Effector CD4-positive, alpha-beta T cell (primary cell): ENCODE measurements around the gene ATOX1.
A peak's percentile ranks its signal among the peaks of the same experiment; 100 is the strongest.
"Not testable (repeated sequence)": the region's sequence is repeated elsewhere in the genome, so short reads cannot be mapped to it uniquely, and the experiment has no call there.

Source experiments
- DNase-seq: peaks from one replicate; pipeline ENCODE4 v3.0.0-alpha.2; 2020
- total RNA-seq: gene quantifications from one replicate; lab custom pipeline; 2026; lab: John Stamatoyannopoulos, UW

Gene ATOX1, protein sequence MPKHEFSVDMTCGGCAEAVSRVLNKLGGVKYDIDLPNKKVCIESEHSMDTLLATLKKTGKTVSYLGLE
- total RNA-seq: 5.1 reads per million, percentile 20 among the genes with 10 or more reads in this experiment

DNA sequence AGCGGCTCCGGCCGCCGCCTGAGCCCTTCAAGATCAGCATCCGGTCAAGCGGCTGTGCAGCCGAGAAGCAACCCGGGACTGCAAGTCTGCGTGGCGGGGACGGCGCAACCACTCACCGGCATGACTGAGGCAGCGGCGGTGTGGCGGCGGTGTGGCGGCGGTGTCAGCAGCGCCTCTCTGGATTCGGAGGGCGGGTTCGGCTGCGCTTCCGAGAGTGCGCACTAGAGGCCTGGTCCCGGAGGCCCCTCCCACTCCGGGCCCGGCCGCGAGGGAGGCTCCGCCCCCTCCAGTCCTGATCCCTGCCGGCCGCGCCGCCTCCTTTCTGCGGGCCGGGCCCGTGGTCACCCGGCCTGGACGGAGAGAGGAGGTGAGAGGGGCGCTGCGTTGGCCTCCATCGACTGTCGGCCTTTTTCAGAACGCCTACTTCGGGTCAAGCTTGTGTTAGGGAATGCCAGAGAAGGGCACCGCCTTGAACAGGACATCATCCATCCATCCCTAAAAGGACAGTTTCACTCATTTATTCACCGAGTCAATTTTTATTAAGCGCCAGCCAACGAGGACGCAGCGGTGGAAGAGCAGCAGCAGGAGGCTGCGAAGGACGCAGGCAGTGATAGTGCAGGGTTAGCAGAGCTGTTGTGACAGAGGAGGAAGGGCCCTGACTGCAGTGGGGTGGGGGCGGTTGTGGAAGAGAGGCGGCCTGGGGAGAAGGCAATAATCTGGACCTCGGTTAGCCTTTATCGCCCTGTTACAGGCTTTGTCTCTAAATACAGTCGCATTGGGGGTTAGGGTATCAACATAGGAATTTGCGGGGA, at the start of gene ATOX1:
TSS of gene ATOX1 (minus strand) at position 202 of the 812 bp plus-strand sequence. CDS start at position 122, 80 bp downstream.
- DNase-seq: peak; percentile 89

DNA sequence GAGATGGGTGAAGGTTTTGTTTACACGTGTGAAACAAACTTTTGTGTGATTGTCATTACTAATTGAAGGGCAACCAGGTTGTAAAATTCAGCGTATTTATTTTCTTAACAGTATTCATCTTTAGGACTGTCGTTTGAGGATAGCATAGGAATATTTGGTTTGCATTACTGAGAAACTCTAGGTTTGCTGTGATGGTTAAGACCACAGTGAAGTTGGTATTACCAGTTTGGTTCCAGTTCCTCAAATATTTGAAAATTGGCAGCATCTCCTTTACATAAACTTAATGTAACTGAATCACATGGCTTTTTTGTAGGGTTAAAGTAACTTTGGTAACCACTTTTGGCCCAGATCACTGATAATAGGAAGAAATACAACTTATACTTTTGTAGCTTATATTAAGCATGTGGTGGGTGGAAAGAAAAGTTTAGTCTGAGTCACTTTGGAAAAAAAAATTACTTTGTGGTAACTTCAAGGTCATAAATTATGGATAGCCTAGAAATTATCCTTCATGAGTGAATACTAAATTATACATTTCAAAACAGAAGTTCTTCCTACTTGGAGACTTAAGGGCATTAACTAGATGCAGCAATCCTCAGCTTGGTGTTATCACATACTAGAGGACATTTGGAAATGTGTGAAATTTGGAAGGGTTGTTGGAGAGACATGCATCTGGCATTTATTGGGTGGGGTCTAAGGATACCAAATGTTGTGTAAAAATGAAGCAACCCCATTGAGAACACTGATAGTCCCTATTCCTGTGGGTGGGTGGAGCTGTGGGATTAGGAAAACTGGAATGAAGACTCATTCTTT, 47.2 kb upstream of the ATOX1 start:
- DNase-seq: no peak

DNA sequence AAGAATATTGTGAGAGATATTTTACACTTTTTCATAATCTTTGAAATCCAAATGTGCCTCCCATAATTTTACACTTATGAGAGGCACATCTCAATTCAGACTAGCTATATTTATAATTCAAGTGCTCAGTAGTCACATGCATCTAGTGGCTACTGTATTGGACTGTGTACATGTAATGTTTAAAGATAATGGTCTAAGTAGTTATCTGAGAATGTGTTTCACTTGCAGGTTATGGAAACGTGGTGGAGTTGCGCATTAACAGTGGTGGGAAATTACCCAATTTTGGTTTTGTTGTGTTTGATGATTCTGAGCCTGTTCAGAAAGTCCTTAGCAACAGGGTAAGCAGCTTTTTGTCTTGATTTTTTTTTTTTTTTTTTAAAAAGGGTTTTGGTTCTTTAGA, 42.1 kb upstream of the ATOX1 start:
- DNase-seq: no peak

DNA sequence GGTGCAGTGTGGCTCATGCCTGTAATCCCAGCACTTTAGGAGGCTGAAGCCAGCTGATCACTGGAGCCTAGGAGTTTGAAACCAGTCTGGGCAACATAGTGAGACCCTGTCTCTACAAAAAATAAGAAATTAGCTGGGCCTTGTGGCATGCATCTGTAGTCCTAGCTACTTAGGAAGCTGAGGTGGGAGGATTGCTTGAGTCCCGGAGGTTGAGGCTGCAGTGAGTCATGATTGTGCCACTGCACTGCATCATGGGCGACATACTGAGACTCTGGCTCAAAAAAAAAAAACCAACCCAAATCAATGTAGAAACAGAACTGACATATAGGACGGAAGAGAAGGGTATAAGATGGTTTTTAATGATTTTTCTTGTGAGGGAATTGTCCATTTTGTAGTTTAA, 41.0 kb upstream of the ATOX1 start:
- DNase-seq: no peak

DNA sequence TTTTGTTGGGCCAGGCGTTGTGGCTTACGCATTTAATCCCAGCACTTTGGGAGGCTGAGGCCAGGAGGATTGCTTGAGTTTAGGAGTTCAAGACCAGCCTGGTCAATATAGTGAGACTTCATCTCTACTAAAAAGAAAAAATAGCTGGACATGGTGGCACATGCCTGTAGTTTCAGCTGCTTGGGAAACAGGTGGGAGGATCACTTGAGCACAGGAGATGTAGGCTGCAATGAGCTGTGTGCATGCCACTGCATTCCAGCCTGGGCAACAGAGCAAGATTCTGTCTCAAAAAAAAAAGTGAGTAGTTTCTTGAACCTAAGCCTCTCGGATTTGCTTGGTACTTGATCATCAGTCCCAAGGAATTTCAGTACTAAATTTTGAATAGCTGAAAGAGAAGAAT, 40.2 kb upstream of the ATOX1 start:
- DNase-seq: no peak

GRCh38 chr5:151795426-151795825, 37.0 kb upstream of the ATOX1 start:
- DNase-seq: no peak

DNA sequence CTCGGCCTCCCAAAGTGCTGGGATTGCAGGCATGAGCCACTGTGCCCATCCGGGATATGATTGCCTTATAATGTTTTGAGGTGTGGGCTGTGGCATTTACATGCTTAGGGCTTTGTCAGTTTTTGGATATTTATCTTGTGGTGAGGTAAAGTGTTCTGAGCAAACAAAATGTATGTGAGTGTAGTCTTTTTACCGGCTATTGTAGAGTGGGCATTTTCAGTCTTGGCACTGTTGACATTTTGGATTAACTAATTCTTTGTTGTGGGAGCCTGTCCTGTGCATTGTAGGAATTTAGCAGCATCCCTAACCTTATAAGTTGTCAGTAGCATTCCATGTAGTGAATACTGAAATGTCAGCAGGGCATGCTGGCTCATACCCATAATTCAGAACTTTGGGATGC, 34.9 kb upstream of the ATOX1 start:
- no peak for DNase-seq

DNA sequence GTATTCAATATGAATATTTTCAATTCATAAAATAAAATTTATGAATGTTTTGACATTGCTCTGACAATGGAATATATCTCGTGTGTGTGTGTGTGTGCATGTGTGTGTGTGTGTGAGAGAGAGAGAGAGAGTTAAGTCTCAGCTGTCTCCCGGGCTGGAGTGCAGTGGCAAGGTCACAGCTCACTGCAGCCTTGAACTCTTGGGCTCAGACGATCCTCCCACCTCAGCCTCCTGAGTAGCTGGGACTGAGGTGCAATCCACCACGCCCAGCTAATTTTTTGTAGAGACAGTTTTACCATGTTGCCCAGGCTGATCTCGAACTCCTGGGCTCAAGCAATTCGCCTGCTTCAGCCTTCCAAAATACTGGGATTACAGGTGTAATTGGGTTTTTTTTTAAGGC, 29.4 kb upstream of the ATOX1 start:
- DNase-seq: no peak

DNA sequence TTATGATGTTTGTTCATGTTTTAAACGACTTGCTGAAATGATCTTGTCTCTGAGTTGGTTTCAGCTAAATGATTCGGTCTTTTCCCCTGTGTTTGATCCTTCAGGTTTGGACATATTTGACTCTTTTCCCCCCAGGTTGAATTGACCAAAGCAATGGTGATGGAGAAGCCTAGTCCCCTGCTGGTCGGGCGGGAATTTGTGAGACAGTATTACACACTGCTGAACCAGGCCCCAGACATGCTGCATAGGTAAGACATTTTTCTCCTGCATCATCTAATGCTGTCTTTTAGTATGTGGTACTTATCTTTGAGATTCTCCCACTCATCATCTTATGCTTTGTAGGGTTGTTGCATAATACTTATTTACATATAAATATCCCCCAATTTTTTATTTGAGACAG, 28.0 kb upstream of the ATOX1 start:
- no peak for DNase-seq

GRCh38 chr5:151784141-151784540, 25.7 kb upstream of the ATOX1 start:
- no peak for DNase-seq

DNA sequence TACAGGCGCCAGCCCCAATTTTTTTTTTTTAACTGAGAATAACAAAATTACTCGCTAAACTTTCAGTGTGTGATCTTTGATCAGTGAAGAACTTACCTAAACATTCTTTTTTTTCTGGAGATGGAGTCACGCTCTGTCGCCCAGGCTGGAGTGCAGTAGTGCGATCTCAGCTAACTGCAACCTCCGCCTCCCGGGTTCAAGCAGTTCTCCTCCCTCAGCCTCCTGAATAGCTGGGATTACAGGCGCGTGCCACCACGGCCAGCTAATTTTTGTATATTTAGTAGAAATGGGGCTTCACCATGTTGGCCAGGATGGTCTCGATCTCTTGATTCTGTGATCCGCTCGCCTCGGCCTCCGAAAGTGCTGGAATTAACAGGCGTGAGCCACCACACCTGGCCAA, 25.2 kb upstream of the ATOX1 start:
- not testable (repeated sequence) for DNase-seq

- DNase-seq: no peak
Observed at GRCh38 chr5:151781201-151781600, 22.8 kb upstream of the ATOX1 start.

- DNase-seq: no peak
Observed at GRCh38 chr5:151780348-151780747, 21.9 kb upstream of the ATOX1 start.

DNA sequence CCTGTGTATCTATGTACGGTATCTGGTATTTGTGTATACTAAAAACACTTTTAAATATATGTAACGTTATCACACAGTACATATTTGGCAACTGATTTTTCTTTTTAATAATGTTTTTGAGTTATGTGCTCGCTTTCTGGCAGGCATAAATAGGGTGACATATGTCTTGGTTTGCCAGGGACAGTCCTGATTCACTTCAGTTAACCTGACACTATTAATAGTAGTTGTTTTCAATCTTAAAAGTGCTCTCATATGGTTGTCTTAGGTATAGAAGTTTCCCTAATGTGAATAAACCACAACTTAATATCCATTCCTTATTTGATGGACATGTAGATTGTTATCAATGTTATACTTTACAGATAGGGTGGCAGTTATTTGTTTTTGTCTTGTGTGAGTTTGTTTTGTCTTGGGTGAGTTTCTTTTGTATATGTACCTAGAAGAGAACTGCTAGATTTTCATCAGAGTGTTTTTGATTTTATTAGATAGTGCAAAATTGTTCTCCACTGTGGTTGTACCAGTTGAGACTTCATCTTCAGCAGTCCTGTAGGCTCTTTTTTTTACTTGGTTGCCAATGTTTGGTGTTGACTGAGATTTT, 21.2 kb upstream of the ATOX1 start:
- DNase-seq: no peak

GRCh38 chr5:151775025-151775606, 16.7 kb upstream of the ATOX1 start:
- no peak for DNase-seq

- no peak for DNase-seq
Observed at GRCh38 chr5:151773951-151774350, 15.5 kb upstream of the ATOX1 start.

GRCh38 chr5:151772846-151773561, 14.6 kb upstream of the ATOX1 start:
- DNase-seq: no peak

- peak; percentile 28 for DNase-seq
Observed at GRCh38 chr5:151772029-151772845, 13.8 kb upstream of the ATOX1 start.

GRCh38 chr5:151771259-151772028, 13.0 kb upstream of the ATOX1 start, which contains the start of gene G3BP1:
G3BP1 (plus strand) TSS chr5:151771954; CDS start chr5:151786621, 14,667 bp downstream.
- peak; percentile 100 for DNase-seq
